ENCODE measurements around the gene UBE2J1. TPM values are rescaled to one million over a fixed set of nuclear protein-coding genes. Genes with fewer than 3 reads are reported as not detected.

UBE2J1 gene
- total and polyA plus RNA-seq, 9 of the 15 experiments (the other 6 are each of a cell fraction or from before 2014, with no cell fraction given), result 11.6 to 32.6 (median 22.0) TPM

GRCh38 chr6:89353118-89353556 is 615 bp upstream of the UBE2J1 start (continued):
- TF ChIP-seq MLLT1 (IDR thresholded peaks at IDR 0.05) (peak in 1 of 2 experiments; percentile 96; a peak in 2 of 4 replicates), FOXK2 (conservative IDR thresholded peaks at IDR 0.05 in 1 of 2, IDR thresholded peaks at IDR 0.05 in 1 of 2; ENCODE audit: low read depth in 2 of 2) (no peak), HLTF (IDR thresholded peaks at IDR 0.05) (no peak), RBFOX2 (IDR thresholded peaks at IDR 0.05; ENCODE audit: low read depth, low read length) (peak; percentile 72; the same call in 1 of the 2 replicates), ATF3 (IDR thresholded peaks at IDR 0.05) (peak; percentile 8; the same call in 1 of the 2 replicates), ATF3 (CRISPR knock-in tag; conservative IDR thresholded peaks at IDR 0.05) (no peak), ZNF444 (CRISPR knock-in tag; IDR thresholded peaks at IDR 0.05) (no peak), EP300 (IDR thresholded peaks at IDR 0.05; ENCODE audit: low read length) (no peak), NCOA6 (IDR thresholded peaks at IDR 0.05) (no peak)
